HL-60 (cell line): ENCODE results near the gene GBP2.

Experiments
- DNase-seq, 2 experiments: peaks; one replicate each; pipeline ENCODE4 v3.0.0-alpha.2; 2010 to 2020; ENCODE audit warnings: low read depth in 1 of 2, low spot score in 1 of 2
- H3K27ac ChIP-seq: fragments of 250-450 bp; sonication (Bioruptor Pico); replicated peaks from 2 replicates; pipeline ENCODE4 v1.5.1; 2020; ENCODE audit warnings: mild to moderate bottlenecking, moderate library complexity
- H3K27me3 ChIP-seq: fragments of 250-450 bp; sonication (Bioruptor Pico); 2 replicates; pipeline ENCODE4 v1.5.1; 2021; ENCODE audit warnings: mild to moderate bottlenecking, moderate library complexity; ENCODE audit not compliant: insufficient read depth, poor library complexity, severe bottlenecking
- H3K4me3 ChIP-seq: replicated peaks from 2 replicates; pipeline ENCODE4 v1.5.1; 2011; ENCODE audit warnings: mild to moderate bottlenecking, control low read depth, low read length; ENCODE audit not compliant: insufficient read depth
- CTCF ChIP-seq: IDR thresholded peaks from one replicate; pipeline ENCODE4 v1.5.1; 2011; ENCODE audit warnings: low read length, control low read depth, inconsistent platforms; ENCODE audit not compliant: insufficient read depth
- GABPA ChIP-seq: IDR thresholded peaks from 2 replicates; pipeline ENCODE4 v1.6.1; 2012; ENCODE audit warnings: low read depth
- POLR2AphosphoS5 ChIP-seq: IDR thresholded peaks from 2 replicates; pipeline ENCODE4 v1.6.1; 2012; ENCODE audit warnings: low read depth
- REST ChIP-seq: IDR thresholded peaks from 2 replicates; pipeline ENCODE4 v1.6.1; 2012; ENCODE audit warnings: low read depth; ENCODE audit not compliant: insufficient replicate concordance
- SPI1 ChIP-seq: IDR thresholded peaks from 2 replicates; pipeline ENCODE4 v1.6.1; 2012; ENCODE audit warnings: low read depth, mild to moderate bottlenecking, borderline replicate concordance
- long read RNA-seq: library from polyadenylated mRNA; unstranded; transcript quantifications from one replicate; pipeline ENCODE4 v2.0.0, GENCODE V29; 2020

The GBP2 gene
- long read RNA-seq, partial matches to known transcripts = 0 of 4 reads
- long read RNA-seq, other reads (novel, unspliced or antisense) = 0 of 4 reads

GRCh38 chr1:89125913-89126580 is at the start of gene GBP2:
GBP2 (minus strand) TSS chr1:89126114; CDS start chr1:89121966, 4,148 bp downstream.
- Histone ChIP-seq H3K4me3 (peak within 1 kb of the TSS; percentile 9), H3K27me3 (no peaks in the 10 kb centered on the region), H3K27ac (no peak within 1 kb of the TSS)
- TF ChIP-seq SPI1 = no peak
- TF ChIP-seq REST = no peak
- no peak for TF ChIP-seq GABPA
- TF ChIP-seq POLR2AphosphoS5 = no peak
- TF ChIP-seq CTCF = no peak
- DNase-seq = peak in 1 of 2 experiments; percentile 28

- TF ChIP-seq CTCF = no peak
- no peak for TF ChIP-seq GABPA
- TF ChIP-seq POLR2AphosphoS5 = no peak
- no peak for TF ChIP-seq REST
- TF ChIP-seq SPI1 = no peak
- Histone ChIP-seq H3K27ac (no peak overlapping the region), H3K27me3 (peaks cover 2% of the 10 kb centered on the region), H3K4me3 (no peak overlapping the region)
- DNase-seq = no peak
These were observed 48.6 kb upstream of the GBP2 start for GRCh38 chr1:89174491-89174890.

GRCh38 chr1:89172468-89173143 is 46.7 kb upstream of the GBP2 start:
- H3K4me3 ChIP-seq = no peak overlapping the region
- no peak for TF ChIP-seq POLR2AphosphoS5
- TF ChIP-seq CTCF = no peak
- no peak for TF ChIP-seq SPI1
- TF ChIP-seq GABPA = no peak
- TF ChIP-seq REST = no peak
- no peak for DNase-seq
- H3K27ac ChIP-seq = no peak overlapping the region
- no peaks in the 10 kb centered on the region for H3K27me3 ChIP-seq
